Endothelial cell (in vitro differentiated cells): Measurements from ENCODE around the gene POLR1H. TPM values are rescaled to one million over a fixed set of nuclear protein-coding genes. Genes with fewer than 3 reads are reported as not detected.
"Not testable (repeated sequence)": the region's sequence is repeated elsewhere in the genome, so short reads cannot be mapped to it uniquely, and the experiment has no call there.

Source experiments
- DNase-seq: peaks from one replicate; pipeline ENCODE4 v3.0.0; 2021; ENCODE audit warnings: low spot score
- H3K27ac Mint-ChIP-seq: one replicate; pipeline ENCODE4 v1.8.0; 2021; ENCODE audit warnings: mixed read lengths, inconsistent platforms; ENCODE audit not compliant: unreplicated experiment
- H3K27me3 Mint-ChIP-seq: one replicate; pipeline ENCODE4 v1.8.0; 2021; ENCODE audit warnings: mild to moderate bottlenecking, moderate library complexity, mixed read lengths, inconsistent platforms; ENCODE audit not compliant: unreplicated experiment
- H3K36me3 Mint-ChIP-seq: one replicate; pipeline ENCODE4 v1.8.0; 2021; ENCODE audit warnings: mild to moderate bottlenecking, low read depth, mixed read lengths, inconsistent platforms; ENCODE audit not compliant: unreplicated experiment
- H3K4me1 Mint-ChIP-seq: one replicate; pipeline ENCODE4 v1.8.0; 2021; ENCODE audit warnings: mild to moderate bottlenecking, mixed read lengths, inconsistent platforms; ENCODE audit not compliant: unreplicated experiment
- H3K4me3 Mint-ChIP-seq: one replicate; pipeline ENCODE4 v1.8.0; 2021; ENCODE audit warnings: mild to moderate bottlenecking, mixed read lengths, inconsistent platforms; ENCODE audit not compliant: unreplicated experiment
- H3K9me3 Mint-ChIP-seq: one replicate; pipeline ENCODE4 v1.8.0; 2021; ENCODE audit warnings: mixed read lengths, inconsistent platforms; ENCODE audit not compliant: unreplicated experiment
- CTCF ChIP-seq: fragments of 200-600 bp; sonication (generic); IDR thresholded peaks from one replicate; pipeline ENCODE4 v1.5.0; 2021; ENCODE audit warnings: antibody characterized with exemption; ENCODE audit not compliant: unreplicated experiment
- long read RNA-seq: library from polyadenylated mRNA; unstranded; transcript quantifications from one replicate; pipeline ENCODE4 v2.0.0, GENCODE V29; 2020; ENCODE audit not compliant: unreplicated experiment
- total RNA-seq: library from RNA; stranded (reverse); fragmentation: NEBNext Ultra II Directional; extraction: Animal tissue kit (Norgen Biotek cat#: 25700); gene quantifications from one replicate; pipeline ENCODE4 v1.2.1, GENCODE V29; 2021; ENCODE audit not compliant: unreplicated experiment

POLR1H gene
- total RNA-seq: 39.0 TPM
- long read RNA-seq, partial matches to known transcripts: 2 of 10 reads
- long read RNA-seq, other reads (novel, unspliced or antisense): 1 of 10 reads

- peak within 1 kb of the TSS; percentile 96 for H3K27ac Mint-ChIP-seq
- TF ChIP-seq CTCF: no peak
- H3K36me3 Mint-ChIP-seq: no peaks in the 10 kb centered on the region
These were observed at the start of gene POLR1H for GRCh38 chr6:30061092-30061857. Gene POLR1H, plus strand, starts transcription at chr6:30061265. Its CDS starts 260 bp downstream, at chr6:30061525.

GRCh38 chr6:30013291-30013922 is 47.7 kb upstream of the POLR1H start:
- peak; percentile 96 for TF ChIP-seq CTCF
- no peaks in the 10 kb centered on the region for H3K9me3 Mint-ChIP-seq
- no peaks in the 10 kb centered on the region for H3K27me3 Mint-ChIP-seq
- peaks cover 7% of the 10 kb centered on the region for H3K4me1 Mint-ChIP-seq
- H3K36me3 Mint-ChIP-seq: peaks cover 4% of the 10 kb centered on the region
- no peak for DNase-seq
- H3K4me3 Mint-ChIP-seq: no peak overlapping the region
- no peak overlapping the region for H3K27ac Mint-ChIP-seq

More at GRCh38 chr6:30061092-30061857, at the start of gene POLR1H:
- peak within 1 kb of the TSS; percentile 98 for H3K4me3 Mint-ChIP-seq
- H3K9me3 Mint-ChIP-seq: no peaks in the 10 kb centered on the region
- H3K27me3 Mint-ChIP-seq: peaks cover 4% of the 10 kb centered on the region
- DNase-seq: peak; percentile 85
- H3K4me1 Mint-ChIP-seq: peaks cover 31% of the 10 kb centered on the region

- H3K4me1 Mint-ChIP-seq: no peaks in the 10 kb centered on the region
- H3K27ac Mint-ChIP-seq: no peak overlapping the region
- no peaks in the 10 kb centered on the region for H3K27me3 Mint-ChIP-seq
- no peak overlapping the region for H3K4me3 Mint-ChIP-seq
- no peak for DNase-seq
- no peaks in the 10 kb centered on the region for H3K9me3 Mint-ChIP-seq
- TF ChIP-seq CTCF: no peak
- H3K36me3 Mint-ChIP-seq: no peaks in the 10 kb centered on the region
These were observed 41.2 kb upstream of the POLR1H start for GRCh38 chr6:30019819-30020218.

- TF ChIP-seq CTCF: no peak
- H3K4me3 Mint-ChIP-seq: no peak overlapping the region
- DNase-seq: no peak
- no peaks in the 10 kb centered on the region for H3K36me3 Mint-ChIP-seq
- H3K4me1 Mint-ChIP-seq: no peaks in the 10 kb centered on the region
- no peak overlapping the region for H3K27ac Mint-ChIP-seq
- no peaks in the 10 kb centered on the region for H3K27me3 Mint-ChIP-seq
- no peaks in the 10 kb centered on the region for H3K9me3 Mint-ChIP-seq
These were observed 40.4 kb upstream of the POLR1H start for GRCh38 chr6:30020626-30021025.

GRCh38 chr6:30022189-30022588 is 38.9 kb upstream of the POLR1H start:
- Mint-ChIP-seq H3K4me3 (no peak overlapping the region), H3K36me3 (no peaks in the 10 kb centered on the region), H3K27me3 (no peaks in the 10 kb centered on the region), H3K27ac (no peak overlapping the region), H3K4me1 (no peaks in the 10 kb centered on the region), H3K9me3 (no peaks in the 10 kb centered on the region)
- no peak for DNase-seq
- no peak for TF ChIP-seq CTCF

- H3K36me3 Mint-ChIP-seq, H3K27me3 Mint-ChIP-seq, H3K9me3 Mint-ChIP-seq, H3K4me3 Mint-ChIP-seq, DNase-seq, H3K27ac Mint-ChIP-seq, H3K4me1 Mint-ChIP-seq: not testable (repeated sequence)
These were observed 38.4 kb upstream of the POLR1H start for GRCh38 chr6:30022712-30023111.
